HEK293 (cell line): Measurements from ENCODE around the gene RIMS3.

Experiments used
- CTCF ChIA-PET: fragments of 350-600 bp; formaldehyde crosslinking; extraction: SDS; loops from one replicate; lab custom pipeline; 2021; ENCODE audit warnings: antibody characterized with exemption; lab: Yijun Ruan, JAX
- POLR2A ChIA-PET: fragments of 300-600 bp; formaldehyde crosslinking; extraction: SDS; loops from one replicate; lab custom pipeline; 2020; ENCODE audit warnings: antibody characterized with exemption, inconsistent platforms; lab: Yijun Ruan, JAX
- H3K27ac ChIP-seq: fragments of 200-500 bp; sonication (Bioruptor generic); 2 replicates; pipeline ENCODE4 v1.5.1; 2014; ENCODE audit warnings: low read depth, low read length, control low read depth, inconsistent platforms; ENCODE audit errors: extremely low read depth
- H3K36me3 ChIP-seq, 2 experiments: fragments of 200-500 bp in 1 of 2; sonication (Bioruptor generic) in 1 of 2; 1 replicate in 1 of 2; 2 replicates in 1 of 2; pipeline ENCODE4 v1.5.1; 2014 to 2017; ENCODE audit warnings: inconsistent platforms in 2 of 2, low read length in 2 of 2; ENCODE audit not compliant: control insufficient read depth in 2 of 2, insufficient read depth in 1 of 2
- H3K4me1 ChIP-seq: fragments of 200-500 bp; sonication (Bioruptor generic); 2 replicates; pipeline ENCODE4 v1.5.1; 2014; ENCODE audit warnings: mild to moderate bottlenecking, low read length, inconsistent platforms; ENCODE audit not compliant: control insufficient read depth, insufficient read depth
- H3K4me3 ChIP-seq: 2 replicates; pipeline ENCODE4 v1.5.1; 2011; ENCODE audit warnings: low read depth, mild to moderate bottlenecking, control low read depth, low read length, moderate library complexity
- H3K9me3 ChIP-seq: fragments of 200-500 bp; sonication (Bioruptor generic); 2 replicates; pipeline ENCODE4 v1.5.1; 2014; ENCODE audit warnings: low read depth, low read length, inconsistent platforms; ENCODE audit not compliant: control insufficient read depth, insufficient read depth
- GLI4 ChIP-seq: fragments of 450-650 bp; formaldehyde crosslinking; IDR thresholded peaks from 2 replicates; pipeline ENCODE4 v1.5.1; 2016; ENCODE audit warnings: missing biosample characterization, missing genetic modification characterization
- GLIS2 ChIP-seq: fragments of 450-650 bp; formaldehyde crosslinking; IDR thresholded peaks from 2 replicates; pipeline ENCODE4 v1.5.1; 2016; ENCODE audit warnings: missing biosample characterization, missing genetic modification characterization
- ZFP3 ChIP-seq: fragments of 450-650 bp; formaldehyde crosslinking; IDR thresholded peaks from 2 replicates; pipeline ENCODE4 v1.5.1; 2016; ENCODE audit warnings: low read depth, missing biosample characterization, missing genetic modification characterization
- ZNF394 ChIP-seq: fragments of 450-650 bp; formaldehyde crosslinking; IDR thresholded peaks from 2 replicates; pipeline ENCODE4 v1.5.1; 2016; ENCODE audit warnings: missing biosample characterization, missing genetic modification characterization, mild to moderate bottlenecking, moderate library complexity, borderline replicate concordance
- ZNF677 ChIP-seq: fragments of 450-650 bp; IDR thresholded peaks from 2 replicates; pipeline ENCODE4 v1.5.0; 2018; ENCODE audit warnings: missing biosample characterization, mild to moderate bottlenecking, missing genetic modification characterization, moderate library complexity
- ZNF701 ChIP-seq: fragments of 450-650 bp; formaldehyde crosslinking; IDR thresholded peaks from 2 replicates; pipeline ENCODE4 v1.5.1; 2016; ENCODE audit warnings: missing biosample characterization, missing genetic modification characterization
- ZNF776 ChIP-seq: fragments of 450-650 bp; formaldehyde crosslinking; IDR thresholded peaks from 2 replicates; pipeline ENCODE4 v1.5.0; 2017; ENCODE audit warnings: missing biosample characterization, missing genetic modification characterization, borderline replicate concordance
- TF ChIP-seq, protein P1 (sequence below): fragments of 450-650 bp; formaldehyde crosslinking; IDR thresholded peaks from 2 replicates; pipeline ENCODE4 v1.5.1; 2016; ENCODE audit warnings: missing biosample characterization, missing genetic modification characterization
- TF ChIP-seq, protein P2 (sequence below): fragments of 450-650 bp; formaldehyde crosslinking; IDR thresholded peaks from 2 replicates; pipeline ENCODE4 v1.5.1; 2016; ENCODE audit warnings: missing biosample characterization, missing genetic modification characterization
- TF ChIP-seq, protein P3 (sequence below): fragments of 450-650 bp; formaldehyde crosslinking; IDR thresholded peaks from 2 replicates; pipeline ENCODE4 v1.5.1; 2016; ENCODE audit warnings: missing biosample characterization, missing genetic modification characterization
- TF ChIP-seq, protein P4 (sequence below): fragments of 450-650 bp; formaldehyde crosslinking; IDR thresholded peaks from 2 replicates; pipeline ENCODE4 v1.5.1; 2016; ENCODE audit warnings: missing biosample characterization, missing genetic modification characterization, borderline replicate concordance
- TF ChIP-seq, protein P5 (sequence below): fragments of 450-650 bp; formaldehyde crosslinking; IDR thresholded peaks from 2 replicates; pipeline ENCODE4 v1.5.1; 2016; ENCODE audit warnings: missing biosample characterization, missing genetic modification characterization
- TF ChIP-seq, protein P6 (sequence below): fragments of 450-650 bp; formaldehyde crosslinking; IDR thresholded peaks from 2 replicates; pipeline ENCODE4 v1.5.1; 2016; ENCODE audit warnings: missing biosample characterization, missing genetic modification characterization

RIMS3 gene

DNA sequence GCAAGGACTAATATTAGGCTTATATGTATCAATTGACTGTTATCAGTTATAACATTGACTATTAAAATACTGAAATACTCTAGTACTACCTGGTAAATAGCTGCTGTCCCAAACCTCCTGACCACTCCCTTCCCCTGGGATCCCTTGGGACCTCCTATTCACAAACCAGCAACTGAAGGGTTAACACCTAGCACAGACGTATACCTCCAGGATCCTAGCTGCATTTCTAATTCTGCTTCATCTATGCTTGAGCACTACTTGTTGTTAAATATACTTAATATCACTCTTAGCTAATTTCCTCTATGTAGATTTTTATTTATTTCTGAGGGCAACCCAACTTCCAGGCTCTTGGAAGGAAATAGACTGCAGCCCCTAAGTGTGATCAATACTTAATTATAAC lies 24.3 kb upstream of the RIMS3 start:
- H3K4me3 ChIP-seq, result no peak overlapping the region

DNA sequence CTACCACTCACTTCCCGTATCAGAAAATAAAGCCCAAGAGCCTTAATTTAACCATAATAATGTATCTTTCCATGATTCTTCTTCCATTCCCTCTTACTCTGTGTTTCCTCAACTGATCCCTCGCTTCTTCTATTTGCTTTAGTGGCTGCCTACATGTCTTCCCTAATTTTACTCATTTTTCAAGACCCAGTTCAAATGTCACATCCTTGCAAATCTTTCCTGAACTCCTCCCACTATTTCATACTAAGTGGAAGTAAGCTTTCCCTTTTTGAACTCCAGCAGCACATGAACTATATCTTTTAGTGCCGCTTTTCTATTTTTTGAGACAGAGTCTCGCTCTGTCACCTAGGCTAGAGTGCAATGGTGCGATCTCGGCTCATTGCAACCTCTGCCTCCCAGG lies 22.2 kb upstream of the RIMS3 start:
- TF ChIP-seq GLIS2 (no peak), ZNF701 (tag by site-specific recombination) (no peak), GLI4 (tag by site-specific recombination) (no peak), ZNF677 (tag by site-specific recombination) (no peak)
- TF ChIP-seq, protein P1, sequence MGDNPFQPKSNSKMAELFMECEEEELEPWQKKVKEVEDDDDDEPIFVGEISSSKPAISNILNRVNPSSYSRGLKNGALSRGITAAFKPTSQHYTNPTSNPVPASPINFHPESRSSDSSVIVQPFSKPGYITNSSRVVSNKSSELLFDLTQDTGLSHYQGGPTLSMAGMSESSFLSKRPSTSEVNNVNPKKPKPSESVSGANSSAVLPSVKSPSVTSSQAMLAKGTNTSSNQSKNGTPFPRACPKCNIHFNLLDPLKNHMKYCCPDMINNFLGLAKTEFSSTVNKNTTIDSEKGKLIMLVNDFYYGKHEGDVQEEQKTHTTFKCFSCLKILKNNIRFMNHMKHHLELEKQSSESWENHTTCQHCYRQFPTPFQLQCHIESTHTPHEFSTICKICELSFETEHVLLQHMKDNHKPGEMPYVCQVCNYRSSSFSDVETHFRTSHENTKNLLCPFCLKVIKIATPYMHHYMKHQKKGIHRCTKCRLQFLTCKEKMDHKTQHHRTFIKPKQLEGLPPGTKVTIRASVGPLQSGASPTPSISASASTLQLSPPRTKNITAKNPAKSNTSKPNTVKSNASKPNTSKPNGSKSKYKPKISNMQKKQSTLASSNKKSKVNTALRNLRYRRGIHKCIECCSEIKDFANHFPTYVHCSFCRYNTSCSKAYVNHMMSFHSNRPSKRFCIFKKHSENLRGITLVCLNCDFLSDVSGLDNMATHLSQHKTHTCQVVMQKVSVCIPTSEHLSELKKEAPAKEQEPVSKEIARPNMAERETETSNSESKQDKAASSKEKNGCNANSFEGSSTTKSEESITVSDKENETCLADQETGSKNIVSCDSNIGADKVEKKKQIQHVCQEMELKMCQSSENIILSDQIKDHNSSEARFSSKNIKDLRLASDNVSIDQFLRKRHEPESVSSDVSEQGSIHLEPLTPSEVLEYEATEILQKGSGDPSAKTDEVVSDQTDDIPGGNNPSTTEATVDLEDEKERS (tag by site-specific recombination), result no peak
- TF ChIP-seq, protein P2, sequence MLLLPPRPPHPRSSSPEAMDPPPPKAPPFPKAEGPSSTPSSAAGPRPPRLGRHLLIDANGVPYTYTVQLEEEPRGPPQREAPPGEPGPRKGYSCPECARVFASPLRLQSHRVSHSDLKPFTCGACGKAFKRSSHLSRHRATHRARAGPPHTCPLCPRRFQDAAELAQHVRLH (tag by site-specific recombination), result no peak
- TF ChIP-seq, protein P3, sequence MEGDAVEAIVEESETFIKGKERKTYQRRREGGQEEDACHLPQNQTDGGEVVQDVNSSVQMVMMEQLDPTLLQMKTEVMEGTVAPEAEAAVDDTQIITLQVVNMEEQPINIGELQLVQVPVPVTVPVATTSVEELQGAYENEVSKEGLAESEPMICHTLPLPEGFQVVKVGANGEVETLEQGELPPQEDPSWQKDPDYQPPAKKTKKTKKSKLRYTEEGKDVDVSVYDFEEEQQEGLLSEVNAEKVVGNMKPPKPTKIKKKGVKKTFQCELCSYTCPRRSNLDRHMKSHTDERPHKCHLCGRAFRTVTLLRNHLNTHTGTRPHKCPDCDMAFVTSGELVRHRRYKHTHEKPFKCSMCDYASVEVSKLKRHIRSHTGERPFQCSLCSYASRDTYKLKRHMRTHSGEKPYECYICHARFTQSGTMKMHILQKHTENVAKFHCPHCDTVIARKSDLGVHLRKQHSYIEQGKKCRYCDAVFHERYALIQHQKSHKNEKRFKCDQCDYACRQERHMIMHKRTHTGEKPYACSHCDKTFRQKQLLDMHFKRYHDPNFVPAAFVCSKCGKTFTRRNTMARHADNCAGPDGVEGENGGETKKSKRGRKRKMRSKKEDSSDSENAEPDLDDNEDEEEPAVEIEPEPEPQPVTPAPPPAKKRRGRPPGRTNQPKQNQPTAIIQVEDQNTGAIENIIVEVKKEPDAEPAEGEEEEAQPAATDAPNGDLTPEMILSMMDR (tag by site-specific recombination), result no peak
- TF ChIP-seq, protein P4, sequence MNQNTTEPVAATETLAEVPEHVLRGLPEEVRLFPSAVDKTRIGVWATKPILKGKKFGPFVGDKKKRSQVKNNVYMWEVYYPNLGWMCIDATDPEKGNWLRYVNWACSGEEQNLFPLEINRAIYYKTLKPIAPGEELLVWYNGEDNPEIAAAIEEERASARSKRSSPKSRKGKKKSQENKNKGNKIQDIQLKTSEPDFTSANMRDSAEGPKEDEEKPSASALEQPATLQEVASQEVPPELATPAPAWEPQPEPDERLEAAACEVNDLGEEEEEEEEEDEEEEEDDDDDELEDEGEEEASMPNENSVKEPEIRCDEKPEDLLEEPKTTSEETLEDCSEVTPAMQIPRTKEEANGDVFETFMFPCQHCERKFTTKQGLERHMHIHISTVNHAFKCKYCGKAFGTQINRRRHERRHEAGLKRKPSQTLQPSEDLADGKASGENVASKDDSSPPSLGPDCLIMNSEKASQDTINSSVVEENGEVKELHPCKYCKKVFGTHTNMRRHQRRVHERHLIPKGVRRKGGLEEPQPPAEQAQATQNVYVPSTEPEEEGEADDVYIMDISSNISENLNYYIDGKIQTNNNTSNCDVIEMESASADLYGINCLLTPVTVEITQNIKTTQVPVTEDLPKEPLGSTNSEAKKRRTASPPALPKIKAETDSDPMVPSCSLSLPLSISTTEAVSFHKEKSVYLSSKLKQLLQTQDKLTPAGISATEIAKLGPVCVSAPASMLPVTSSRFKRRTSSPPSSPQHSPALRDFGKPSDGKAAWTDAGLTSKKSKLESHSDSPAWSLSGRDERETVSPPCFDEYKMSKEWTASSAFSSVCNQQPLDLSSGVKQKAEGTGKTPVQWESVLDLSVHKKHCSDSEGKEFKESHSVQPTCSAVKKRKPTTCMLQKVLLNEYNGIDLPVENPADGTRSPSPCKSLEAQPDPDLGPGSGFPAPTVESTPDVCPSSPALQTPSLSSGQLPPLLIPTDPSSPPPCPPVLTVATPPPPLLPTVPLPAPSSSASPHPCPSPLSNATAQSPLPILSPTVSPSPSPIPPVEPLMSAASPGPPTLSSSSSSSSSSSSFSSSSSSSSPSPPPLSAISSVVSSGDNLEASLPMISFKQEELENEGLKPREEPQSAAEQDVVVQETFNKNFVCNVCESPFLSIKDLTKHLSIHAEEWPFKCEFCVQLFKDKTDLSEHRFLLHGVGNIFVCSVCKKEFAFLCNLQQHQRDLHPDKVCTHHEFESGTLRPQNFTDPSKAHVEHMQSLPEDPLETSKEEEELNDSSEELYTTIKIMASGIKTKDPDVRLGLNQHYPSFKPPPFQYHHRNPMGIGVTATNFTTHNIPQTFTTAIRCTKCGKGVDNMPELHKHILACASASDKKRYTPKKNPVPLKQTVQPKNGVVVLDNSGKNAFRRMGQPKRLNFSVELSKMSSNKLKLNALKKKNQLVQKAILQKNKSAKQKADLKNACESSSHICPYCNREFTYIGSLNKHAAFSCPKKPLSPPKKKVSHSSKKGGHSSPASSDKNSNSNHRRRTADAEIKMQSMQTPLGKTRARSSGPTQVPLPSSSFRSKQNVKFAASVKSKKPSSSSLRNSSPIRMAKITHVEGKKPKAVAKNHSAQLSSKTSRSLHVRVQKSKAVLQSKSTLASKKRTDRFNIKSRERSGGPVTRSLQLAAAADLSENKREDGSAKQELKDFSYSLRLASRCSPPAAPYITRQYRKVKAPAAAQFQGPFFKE (tag by site-specific recombination), result no peak
- H3K27ac ChIP-seq, result no peak overlapping the region
- no peaks in the 10 kb centered on the region for H3K4me1 ChIP-seq
- peaks cover 0 to 15% of the 10 kb centered on the region in 2 experiments; a peak in 1 of 3 replicates for H3K36me3 ChIP-seq
- H3K4me3 ChIP-seq, result no peak overlapping the region
- H3K9me3 ChIP-seq, result no peaks in the 10 kb centered on the region
- ChIA-PET POLR2A (no interaction called here), CTCF (interaction anchor here (3.4 kb wide), 1 partner anchor 18 kb away, joined by 18 read pairs; no protein-coding TSS in a partner anchor)

More for the DNA sequence above, 24.3 kb upstream of the RIMS3 start:
- Histone ChIP-seq H3K9me3 (no peaks in the 10 kb centered on the region), H3K27ac (no peak overlapping the region), H3K4me1 (peaks cover 11% of the 10 kb centered on the region; the same call in 1 of the 2 replicates), H3K36me3 (peaks cover 0 to 15% of the 10 kb centered on the region in 2 experiments; a peak in 1 of 3 replicates)
- ChIA-PET POLR2A (interaction anchor here (1.2 to 3.4 kb wide), 3 partner anchors 19 to 158 kb away, joined by 3 to 42 read pairs (median 3); partner anchors contain the start of gene ZNF684), CTCF (interaction anchor here (0.6 to 3.4 kb wide), 4 partner anchors 20 to 537 kb away, joined by 3 to 18 read pairs (median 6); no protein-coding TSS in a partner anchor)
- no peak for TF ChIP-seq ZNF776 (tag by site-specific recombination)
- no peak for TF ChIP-seq ZNF677 (tag by site-specific recombination)
- TF ChIP-seq, protein P5, sequence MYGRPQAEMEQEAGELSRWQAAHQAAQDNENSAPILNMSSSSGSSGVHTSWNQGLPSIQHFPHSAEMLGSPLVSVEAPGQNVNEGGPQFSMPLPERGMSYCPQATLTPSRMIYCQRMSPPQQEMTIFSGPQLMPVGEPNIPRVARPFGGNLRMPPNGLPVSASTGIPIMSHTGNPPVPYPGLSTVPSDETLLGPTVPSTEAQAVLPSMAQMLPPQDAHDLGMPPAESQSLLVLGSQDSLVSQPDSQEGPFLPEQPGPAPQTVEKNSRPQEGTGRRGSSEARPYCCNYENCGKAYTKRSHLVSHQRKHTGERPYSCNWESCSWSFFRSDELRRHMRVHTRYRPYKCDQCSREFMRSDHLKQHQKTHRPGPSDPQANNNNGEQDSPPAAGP (tag by site-specific recombination), result no peak
- TF ChIP-seq, protein P6, sequence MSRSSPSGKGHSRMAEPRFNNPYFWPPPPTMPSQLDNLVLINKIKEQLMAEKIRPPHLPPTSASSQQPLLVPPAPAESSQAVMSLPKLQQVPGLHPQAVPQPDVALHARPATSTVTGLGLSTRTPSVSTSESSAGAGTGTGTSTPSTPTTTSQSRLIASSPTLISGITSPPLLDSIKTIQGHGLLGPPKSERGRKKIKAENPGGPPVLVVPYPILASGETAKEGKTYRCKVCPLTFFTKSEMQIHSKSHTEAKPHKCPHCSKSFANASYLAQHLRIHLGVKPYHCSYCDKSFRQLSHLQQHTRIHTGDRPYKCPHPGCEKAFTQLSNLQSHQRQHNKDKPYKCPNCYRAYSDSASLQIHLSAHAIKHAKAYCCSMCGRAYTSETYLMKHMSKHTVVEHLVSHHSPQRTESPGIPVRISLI (tag by site-specific recombination), result no peak
- no peak for TF ChIP-seq ZFP3 (tag by site-specific recombination)
- no peak for TF ChIP-seq ZNF394 (tag by site-specific recombination)
